WERI-Rb-1 (cell line): ENCODE measurements around the gene ZNF526.

Source experiments
- DNase-seq: peaks from one replicate; pipeline ENCODE4 v3.0.0-alpha.2; 2020
- H3K27ac ChIP-seq: fragments of 250-450 bp; sonication (Bioruptor Pico); 2 replicates; pipeline ENCODE4 v1.5.1; 2020; ENCODE audit warnings: mild to moderate bottlenecking, moderate library complexity
- H3K27me3 ChIP-seq: fragments of 250-450 bp; sonication (Bioruptor Pico); 2 replicates; pipeline ENCODE4 v1.5.1; 2021; ENCODE audit warnings: mild to moderate bottlenecking, low read depth, moderate library complexity; ENCODE audit not compliant: insufficient read depth, severe bottlenecking
- H3K36me3 ChIP-seq: fragments of 250-450 bp; sonication (Bioruptor Pico); 2 replicates; pipeline ENCODE4 v1.5.1; 2020; ENCODE audit warnings: mild to moderate bottlenecking, moderate library complexity
- H3K4me3 ChIP-seq: 2 replicates; pipeline ENCODE4 v1.5.1; 2011; ENCODE audit warnings: low read depth, mild to moderate bottlenecking, control low read depth, low read length
- H3K9me3 ChIP-seq: fragments of 250-450 bp; sonication (Bioruptor Pico); 2 replicates; pipeline ENCODE4 v1.5.1; 2021; ENCODE audit warnings: mild to moderate bottlenecking, moderate library complexity; ENCODE audit not compliant: severe bottlenecking
- TF ChIP-seq, protein P1 (sequence below): IDR thresholded peaks from 2 replicates; pipeline ENCODE4 v1.5.1; 2011; ENCODE audit warnings: low read depth, mild to moderate bottlenecking, control low read depth, inconsistent platforms, low read length

The ZNF526 gene

DNA sequence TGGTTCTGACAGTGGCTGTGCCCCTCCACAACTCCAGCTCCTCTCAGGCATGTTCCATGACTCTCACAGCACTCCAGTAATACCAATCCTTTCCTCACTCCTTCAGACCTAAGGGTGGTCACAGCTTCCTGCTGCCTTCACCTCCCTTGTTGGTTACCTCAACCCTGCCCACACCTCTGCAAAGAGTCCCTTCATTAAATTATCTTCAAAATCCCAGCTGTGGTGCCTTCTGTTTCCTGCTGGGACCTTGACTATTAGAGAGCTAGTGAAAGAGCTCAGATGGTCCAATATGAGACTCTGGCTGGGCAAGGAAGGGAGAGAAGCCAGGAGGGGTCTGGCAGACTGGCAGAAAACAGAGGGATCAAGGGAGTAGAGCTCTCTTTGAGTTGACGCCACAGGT lies 28.8 kb upstream of the ZNF526 start:
- Histone ChIP-seq H3K4me3 (no peak overlapping the region), H3K36me3 (no peaks in the 10 kb centered on the region), H3K9me3 (peaks cover 6% of the 10 kb centered on the region), H3K27ac (no peak overlapping the region), H3K27me3 (no peaks in the 10 kb centered on the region)
- no peak for DNase-seq
- TF ChIP-seq, protein P1, sequence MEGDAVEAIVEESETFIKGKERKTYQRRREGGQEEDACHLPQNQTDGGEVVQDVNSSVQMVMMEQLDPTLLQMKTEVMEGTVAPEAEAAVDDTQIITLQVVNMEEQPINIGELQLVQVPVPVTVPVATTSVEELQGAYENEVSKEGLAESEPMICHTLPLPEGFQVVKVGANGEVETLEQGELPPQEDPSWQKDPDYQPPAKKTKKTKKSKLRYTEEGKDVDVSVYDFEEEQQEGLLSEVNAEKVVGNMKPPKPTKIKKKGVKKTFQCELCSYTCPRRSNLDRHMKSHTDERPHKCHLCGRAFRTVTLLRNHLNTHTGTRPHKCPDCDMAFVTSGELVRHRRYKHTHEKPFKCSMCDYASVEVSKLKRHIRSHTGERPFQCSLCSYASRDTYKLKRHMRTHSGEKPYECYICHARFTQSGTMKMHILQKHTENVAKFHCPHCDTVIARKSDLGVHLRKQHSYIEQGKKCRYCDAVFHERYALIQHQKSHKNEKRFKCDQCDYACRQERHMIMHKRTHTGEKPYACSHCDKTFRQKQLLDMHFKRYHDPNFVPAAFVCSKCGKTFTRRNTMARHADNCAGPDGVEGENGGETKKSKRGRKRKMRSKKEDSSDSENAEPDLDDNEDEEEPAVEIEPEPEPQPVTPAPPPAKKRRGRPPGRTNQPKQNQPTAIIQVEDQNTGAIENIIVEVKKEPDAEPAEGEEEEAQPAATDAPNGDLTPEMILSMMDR = no peak

DNA sequence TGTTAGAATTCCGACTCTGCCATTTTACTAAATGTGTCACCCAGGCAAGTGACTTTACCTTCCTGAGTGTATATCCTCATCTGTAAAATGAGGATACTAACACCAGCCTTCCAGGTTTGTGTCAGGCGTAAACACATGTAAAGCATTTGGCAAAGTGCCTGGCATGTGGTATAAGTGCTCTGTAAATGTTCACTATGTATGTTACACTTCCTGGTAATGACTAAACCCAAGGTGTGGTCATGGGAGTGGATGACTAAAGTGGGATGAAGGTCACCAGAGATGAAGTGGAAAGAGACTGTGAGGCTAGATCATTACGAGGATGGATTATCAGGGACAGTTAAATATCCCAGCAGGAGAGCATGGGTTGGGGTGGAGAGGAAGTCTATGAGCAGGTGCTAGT lies 28.3 kb upstream of the ZNF526 start:
- no peak overlapping the region for H3K4me3 ChIP-seq
- no peak overlapping the region for H3K27ac ChIP-seq
- DNase-seq = no peak
- TF ChIP-seq, protein P1 = no peak
- H3K36me3 ChIP-seq = no peaks in the 10 kb centered on the region
- H3K27me3 ChIP-seq = no peaks in the 10 kb centered on the region
- peaks cover 6% of the 10 kb centered on the region for H3K9me3 ChIP-seq

DNA sequence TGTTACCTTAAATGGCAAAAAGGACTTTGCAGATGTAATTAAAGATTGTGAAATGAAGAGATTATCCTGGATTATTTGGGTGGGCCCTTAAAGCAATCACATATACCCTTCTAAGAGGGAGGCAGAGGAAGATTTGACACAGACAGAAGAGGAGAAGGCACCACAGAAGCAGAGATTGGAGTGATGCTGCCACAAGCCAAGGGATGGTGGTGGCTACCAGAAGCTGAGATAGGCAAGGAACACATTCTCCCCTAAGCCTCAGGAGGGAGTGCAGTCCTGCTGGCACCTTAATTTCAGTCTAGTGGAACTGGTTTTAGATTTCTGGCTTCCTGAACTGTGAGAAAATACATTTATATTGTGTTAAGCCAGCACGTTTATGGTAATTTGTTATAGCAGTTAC lies 26.8 kb upstream of the ZNF526 start:
- Histone ChIP-seq H3K27ac (no peak overlapping the region), H3K36me3 (peaks cover 11% of the 10 kb centered on the region), H3K9me3 (peaks cover 6% of the 10 kb centered on the region), H3K27me3 (no peaks in the 10 kb centered on the region), H3K4me3 (no peak overlapping the region)
- TF ChIP-seq, protein P1 = no peak
- no peak for DNase-seq

DNA sequence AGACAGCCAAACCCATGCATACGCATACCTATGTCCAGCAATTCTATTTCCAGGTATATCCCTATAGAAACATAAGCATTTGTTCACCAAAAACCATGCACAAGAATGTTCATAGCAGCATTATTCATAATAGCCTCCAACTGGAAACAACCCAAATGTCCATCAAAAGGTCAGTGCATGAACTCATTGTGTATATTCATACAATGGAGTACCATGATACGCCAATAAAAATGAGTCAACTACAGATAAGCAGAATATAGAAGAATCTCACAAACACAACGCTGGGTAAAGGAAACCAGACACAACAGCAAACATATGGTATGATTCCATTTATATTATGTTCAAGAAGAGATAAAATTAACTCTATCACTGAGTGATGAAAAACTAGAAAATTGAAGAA lies 26.4 kb upstream of the ZNF526 start:
- Histone ChIP-seq H3K27me3 (no peaks in the 10 kb centered on the region), H3K27ac (no peak overlapping the region), H3K4me3 (no peak overlapping the region), H3K9me3 (peaks cover 6% of the 10 kb centered on the region), H3K36me3 (peaks cover 15% of the 10 kb centered on the region)
- TF ChIP-seq, protein P1 = no peak
- no peak for DNase-seq

DNA sequence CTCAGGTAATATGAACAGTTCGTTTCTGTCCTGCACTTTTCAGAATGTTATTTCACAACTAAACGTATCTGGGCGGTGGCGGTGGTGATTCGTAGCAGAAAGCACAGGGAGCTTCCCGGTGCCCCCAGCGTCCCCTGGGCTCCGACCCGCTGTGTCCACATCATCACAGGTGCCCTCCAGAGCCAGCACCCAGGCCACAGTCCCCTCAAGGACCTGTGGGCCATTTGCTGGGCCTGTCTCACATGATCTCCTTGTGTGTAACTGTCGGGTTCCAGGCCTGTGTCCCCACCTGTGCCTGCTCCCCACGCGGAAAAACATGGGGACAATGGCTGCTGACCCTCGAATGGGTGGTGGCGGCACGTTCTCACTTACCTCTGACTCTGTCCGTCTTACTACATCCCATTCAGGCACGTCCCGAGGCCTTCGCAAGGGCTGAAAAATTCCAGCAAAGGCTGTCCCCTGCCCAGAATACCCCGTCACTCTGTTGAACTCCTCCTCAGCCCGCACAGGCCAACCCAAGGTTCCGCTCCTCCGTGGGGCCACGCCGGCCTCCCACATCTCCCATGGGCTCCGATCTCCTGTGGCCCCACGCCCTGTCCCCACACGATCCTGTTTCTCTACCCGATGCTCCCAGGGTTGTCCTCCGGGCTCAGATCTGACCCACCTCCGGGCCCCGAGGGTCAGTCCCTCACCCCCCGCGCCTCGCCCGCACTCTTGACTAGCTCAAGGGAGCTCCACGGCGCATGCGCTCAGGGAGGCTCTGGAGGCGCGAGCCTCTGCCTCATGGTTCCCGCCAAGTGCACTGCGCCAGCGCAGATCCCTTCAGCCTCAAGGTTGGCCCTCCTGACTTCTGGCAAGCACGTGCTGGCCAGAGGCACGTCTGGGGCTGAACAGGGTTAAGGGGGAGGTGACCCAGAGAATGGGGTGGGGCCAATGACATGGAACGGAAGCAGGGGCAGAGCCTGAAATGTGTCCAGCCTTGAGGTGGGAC lies 23.8 kb upstream of the ZNF526 start:
- H3K4me3 ChIP-seq = no peak overlapping the region
- H3K36me3 ChIP-seq = peaks cover 39% of the 10 kb centered on the region
- DNase-seq = no peak
- peaks cover 6% of the 10 kb centered on the region for H3K9me3 ChIP-seq
- no peak overlapping the region for H3K27ac ChIP-seq
- no peaks in the 10 kb centered on the region for H3K27me3 ChIP-seq
- TF ChIP-seq, protein P1 = no peak
